Measurements from ENCODE around the gene ZNF423. TPM values are rescaled to one million over a fixed set of nuclear protein-coding genes. Genes with fewer than 3 reads are reported as not detected.

Gene ZNF423
- total RNA-seq, 1 donor from 2014 or later, result 8.8 TPM

DNA sequence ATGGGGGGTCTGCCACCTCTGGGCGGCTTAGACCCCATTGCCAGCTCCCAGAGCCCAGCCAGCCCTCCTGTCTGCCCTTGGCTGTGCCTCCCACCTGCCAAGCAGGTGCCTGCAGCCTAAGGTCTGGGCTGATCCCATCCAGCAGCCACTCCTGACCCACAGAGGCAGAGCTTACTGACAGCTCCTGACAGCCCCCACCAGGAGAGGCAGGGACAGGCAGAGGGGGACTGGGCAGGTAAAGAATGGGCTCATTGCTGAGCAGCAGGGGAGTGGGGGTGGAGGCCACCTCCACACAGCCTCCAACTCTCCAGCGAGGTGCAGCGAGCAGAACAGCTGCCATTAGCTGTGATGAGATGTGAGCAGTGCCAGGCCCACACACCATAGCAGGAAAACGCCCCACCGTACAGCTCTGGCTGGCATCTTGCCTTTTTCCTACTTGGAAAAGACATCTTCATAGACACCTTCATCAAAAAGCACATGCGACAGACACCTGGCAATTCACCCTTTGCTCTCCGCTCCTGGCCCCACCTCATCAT, 317.9 kb downstream of the ZNF423 start:
- DNase-seq (ENCODE audit: missing footprints), result no peak
- intact Hi-C loops (cut with DNase I), result no loop called here
- ATAC-seq, result no peak

DNA sequence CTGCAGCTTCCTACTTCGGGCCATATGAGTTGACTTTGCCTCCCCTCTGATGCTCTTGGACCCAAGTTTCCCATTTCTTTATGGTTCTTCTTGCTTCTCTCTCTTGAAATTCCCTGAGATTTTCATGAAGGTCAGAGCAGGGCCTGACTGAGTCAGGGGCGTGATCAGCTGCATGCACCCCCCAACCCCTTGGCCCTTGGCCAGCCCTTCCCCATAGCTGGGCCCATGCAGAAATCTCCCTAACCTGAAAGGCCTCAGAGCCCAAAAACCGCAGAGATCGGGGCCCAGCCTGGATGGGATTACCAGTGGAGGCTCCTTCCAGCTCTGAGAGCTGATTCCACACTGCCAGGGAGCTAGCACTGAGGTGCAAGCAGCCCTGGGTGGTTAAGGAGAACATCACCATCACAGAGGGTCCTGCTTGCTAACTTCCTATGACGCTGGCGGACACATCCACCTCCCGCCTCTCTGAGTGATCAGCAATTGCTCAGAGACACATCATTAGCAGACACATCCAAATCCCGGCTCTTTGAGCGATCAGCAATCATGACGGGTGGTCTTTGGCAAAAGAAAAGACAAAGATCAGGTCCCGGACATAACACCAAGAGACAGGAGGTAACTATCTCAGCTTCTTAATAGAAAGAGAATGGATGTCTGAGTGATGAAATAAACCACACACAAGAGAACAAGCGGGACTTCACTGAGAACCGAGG, 320.9 kb downstream of the ZNF423 start:
- ATAC-seq, result no peak
- intact Hi-C loops (cut with DNase I), result no loop called here
- DNase-seq (ENCODE audit: missing footprints), result no peak

DNA sequence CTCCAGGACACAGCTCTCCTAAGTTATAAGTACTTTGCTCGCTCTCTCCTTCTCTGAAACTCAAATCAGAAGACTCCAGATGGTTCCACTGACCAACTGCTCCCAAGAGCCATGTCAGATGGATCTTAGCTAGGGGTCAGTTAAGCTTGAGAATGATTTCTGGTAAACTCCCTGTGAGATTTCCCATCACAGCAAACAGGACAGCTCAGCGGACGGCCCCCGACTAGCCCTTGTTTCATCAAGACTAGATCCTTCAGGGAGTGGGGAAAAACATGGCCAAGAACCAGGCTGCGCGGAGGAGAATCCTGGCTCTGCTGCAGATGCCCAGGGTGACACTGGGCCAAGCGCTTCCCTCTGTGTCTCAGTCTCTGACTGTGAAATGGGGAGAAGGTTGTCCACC, 322.5 kb downstream of the ZNF423 start:
- no peak for DNase-seq (ENCODE audit: missing footprints)
- no peak for ATAC-seq
- intact Hi-C loops (cut with DNase I), result no loop called here

DNA sequence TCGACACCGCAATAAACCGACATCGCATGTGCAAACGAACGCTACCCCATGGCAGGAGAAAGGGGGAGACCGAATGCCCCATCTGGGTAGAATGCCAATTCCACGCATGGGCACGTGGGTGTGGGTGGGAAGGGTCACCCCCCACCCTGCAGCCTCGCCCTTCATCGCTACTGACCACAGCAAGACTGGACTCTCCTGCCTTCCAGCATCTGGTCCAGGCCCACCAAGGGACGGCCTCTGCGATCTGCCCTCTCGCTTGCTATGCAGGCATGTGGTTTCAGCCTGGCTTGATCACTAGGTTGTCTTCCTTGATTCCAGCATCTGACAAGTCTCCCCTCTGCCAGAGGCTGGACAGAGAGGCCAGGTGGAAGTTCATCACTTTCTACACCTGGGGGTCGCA, 323.0 kb downstream of the ZNF423 start:
- no peak for DNase-seq (ENCODE audit: missing footprints)
- intact Hi-C loops (cut with DNase I), result no loop called here
- ATAC-seq, result no peak

DNA sequence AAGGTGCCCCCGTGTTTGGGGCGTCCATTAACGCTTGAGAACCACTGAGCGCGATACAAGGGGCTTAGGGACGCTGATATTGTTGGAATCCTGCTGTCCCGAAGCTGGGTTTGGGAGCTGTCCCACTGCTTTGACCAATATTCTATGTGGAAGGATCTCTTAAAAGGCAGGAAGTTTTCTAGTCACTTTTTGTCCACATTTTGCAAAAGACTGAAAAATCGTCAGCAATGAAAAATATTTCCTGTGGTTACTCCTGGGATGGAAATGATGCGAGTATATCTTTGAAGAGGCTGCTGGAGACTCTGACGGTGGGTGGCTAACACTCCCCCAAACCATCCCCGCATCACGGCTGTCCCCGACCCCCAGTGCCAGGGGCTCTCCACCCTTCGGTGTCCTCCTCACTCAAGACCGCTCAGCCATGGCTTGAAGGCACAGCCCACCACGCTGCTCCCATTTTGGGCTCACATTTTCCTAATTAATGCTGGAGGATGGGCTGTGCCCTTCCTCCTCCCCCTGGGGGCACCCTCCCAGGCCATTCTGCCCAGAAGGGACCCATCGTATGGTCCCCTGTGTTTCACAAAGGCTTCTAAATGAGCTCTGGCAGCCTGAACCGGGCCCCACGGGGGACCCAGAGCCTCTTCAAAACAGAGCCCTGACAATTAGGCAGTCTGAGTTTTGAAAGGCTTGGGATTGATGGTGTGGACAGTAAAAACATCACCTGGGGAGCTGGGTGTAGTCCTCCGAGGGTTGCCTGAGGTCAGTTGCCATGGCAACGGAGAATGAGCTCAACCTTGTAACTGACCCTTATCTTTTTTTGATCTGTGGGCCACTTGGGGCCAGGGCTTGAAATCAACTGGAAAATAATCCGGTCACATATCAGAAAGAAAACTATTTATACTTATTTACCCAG, 323.7 kb downstream of the ZNF423 start:
- ATAC-seq, result no peak
- no peak for DNase-seq (ENCODE audit: missing footprints)
- intact Hi-C loops (cut with DNase I), result no loop called here

DNA sequence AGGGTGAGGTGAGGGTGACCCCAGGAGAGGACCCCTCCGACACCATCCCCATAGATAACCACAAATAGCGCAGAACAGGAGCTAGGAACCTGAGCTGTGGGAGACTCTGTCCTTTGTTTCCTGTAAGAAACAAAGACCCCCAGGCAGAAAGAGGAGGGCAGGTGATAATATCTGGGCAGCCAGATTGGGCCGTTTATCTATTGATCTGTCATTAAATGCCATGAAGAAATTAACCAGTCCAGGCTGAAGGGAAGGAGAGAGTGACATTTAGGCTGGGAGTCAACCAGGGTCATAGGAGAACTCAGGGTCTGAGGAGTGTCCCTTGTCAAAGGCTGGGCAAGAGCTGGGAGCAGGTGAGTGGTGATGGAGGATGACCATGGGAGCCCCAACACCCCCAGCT, 324.5 kb downstream of the ZNF423 start:
- DNase-seq (ENCODE audit: missing footprints) (no peak), ATAC-seq (no peak)
- intact Hi-C loops (cut with DNase I), result no loop called here

DNA sequence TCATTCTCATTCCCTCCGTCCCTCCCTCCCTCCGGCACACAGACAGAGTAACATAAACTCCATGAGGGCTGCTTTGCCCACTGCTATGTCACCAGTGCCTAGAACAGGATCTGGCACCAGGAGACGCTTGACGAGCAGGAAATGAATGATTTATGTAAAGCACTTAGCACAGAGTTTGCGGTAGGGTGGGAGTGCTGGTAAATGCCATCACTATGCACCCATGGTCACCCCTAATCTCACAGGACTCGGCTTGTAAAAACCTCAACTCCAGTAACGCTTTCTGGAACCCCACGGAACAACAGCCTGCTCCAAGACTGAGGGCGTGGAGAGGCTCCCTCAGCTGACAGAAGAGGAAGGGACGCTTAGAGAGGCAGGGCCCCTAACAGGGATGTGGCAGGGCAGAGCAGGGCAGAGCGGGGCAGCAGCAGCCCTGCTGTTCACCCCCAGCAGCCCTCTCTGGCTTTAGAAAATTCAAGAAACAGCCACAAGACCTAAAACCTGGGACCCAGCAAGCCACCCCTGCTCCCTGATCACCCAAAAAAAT, 325.4 kb downstream of the ZNF423 start:
- ATAC-seq, result no peak

DNA sequence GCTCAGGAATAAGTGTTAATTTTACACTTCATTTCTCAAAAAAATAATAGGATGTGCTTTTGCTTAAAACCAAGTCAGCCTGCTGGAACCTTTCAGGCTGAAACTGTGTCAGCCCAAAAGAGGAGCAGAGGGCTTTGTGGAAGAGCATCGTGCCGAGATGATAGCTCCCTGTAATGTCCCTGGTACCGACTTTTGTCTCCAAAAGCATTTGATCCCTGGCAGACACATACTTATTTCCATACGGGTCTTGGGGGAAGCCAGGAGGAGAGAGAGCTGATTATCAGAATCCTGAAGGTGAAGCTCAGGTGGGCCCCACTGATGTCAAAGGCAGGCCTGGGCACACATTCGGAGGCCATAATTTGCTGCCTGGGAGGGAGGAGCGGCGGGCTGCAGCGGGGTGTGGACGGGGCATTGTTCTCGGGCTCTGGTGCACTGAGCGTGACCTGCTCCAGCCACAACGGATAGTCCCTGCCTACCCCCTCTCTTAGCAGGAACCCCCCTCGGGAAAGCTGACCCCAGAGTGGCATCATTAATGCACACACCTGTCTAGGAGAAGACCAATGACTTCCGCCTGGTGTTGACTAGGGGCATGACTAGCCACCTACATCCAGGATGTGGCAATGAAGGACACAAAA, 326.4 kb downstream of the ZNF423 start:
- ATAC-seq (no peak), DNase-seq (ENCODE audit: missing footprints) (no peak)
- intact Hi-C loops (cut with DNase I), result no loop called here

More for the DNA sequence above, 325.4 kb downstream of the ZNF423 start:
- intact Hi-C loops (cut with DNase I), result no loop called here
- DNase-seq (ENCODE audit: missing footprints), result no peak

DNA sequence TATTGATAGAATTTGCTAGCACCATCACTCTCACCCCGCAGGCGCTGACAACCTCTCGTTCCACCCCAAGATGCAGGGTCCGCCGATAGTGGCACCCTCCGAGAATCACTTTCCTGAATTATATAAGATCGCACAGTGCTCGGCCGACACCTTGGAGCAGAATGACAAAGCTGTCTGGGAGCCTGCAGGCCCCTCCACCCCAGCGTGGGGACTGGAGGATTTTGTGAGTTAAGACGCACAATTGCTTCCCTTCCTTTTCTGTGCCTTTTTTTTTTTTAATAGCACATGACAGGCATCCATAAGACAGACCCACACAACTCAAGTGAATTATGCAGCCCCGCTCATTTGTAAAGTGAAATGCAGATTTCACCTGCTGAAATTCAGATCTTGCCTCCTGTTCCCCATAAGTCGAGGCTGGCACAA, 327.0 kb downstream of the ZNF423 start:
- ATAC-seq, result no peak
- intact Hi-C loops (cut with DNase I), result no loop called here
- no peak for DNase-seq (ENCODE audit: missing footprints)

DNA sequence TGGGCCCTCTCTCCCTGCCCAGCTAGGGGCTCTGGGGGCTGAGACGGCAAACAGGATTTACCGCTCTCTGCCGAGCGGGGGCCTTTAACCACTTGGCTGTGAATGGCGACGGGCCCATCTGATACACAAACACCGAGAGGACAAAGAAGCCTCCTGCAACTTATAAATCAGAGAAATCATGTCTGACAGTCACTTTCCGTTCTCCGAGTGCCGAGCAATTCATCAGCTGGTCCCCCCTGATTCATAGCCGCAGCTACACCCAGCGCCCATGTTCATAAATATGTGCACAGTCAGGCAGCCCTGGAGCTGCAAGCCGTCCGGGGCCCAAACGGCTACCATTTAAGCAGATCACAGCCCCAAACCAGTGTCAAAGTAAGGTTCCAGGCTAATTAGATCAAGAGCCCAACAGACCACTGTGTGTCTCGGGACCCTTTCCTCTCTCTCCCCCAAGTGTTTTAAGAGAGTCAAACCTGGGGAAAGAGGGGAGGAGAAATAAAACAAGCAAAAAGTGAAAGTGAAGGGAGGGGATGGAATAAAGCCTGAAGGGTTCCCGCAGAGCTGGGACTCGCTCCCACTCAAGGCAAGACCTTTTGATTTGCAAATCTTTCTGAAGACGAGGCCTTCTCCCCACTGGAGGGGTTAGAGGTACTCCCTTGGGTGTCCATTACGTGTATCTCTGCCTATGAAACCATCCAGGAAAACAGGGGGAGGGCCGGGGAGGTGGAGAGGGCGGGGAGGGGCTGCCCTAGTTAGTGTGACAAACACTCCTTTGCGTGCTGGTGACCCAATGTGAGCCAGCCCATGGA, 327.6 kb downstream of the ZNF423 start:
- ATAC-seq (no peak), DNase-seq (ENCODE audit: missing footprints) (no peak)
- intact Hi-C loops (cut with DNase I), result no loop called here

DNA sequence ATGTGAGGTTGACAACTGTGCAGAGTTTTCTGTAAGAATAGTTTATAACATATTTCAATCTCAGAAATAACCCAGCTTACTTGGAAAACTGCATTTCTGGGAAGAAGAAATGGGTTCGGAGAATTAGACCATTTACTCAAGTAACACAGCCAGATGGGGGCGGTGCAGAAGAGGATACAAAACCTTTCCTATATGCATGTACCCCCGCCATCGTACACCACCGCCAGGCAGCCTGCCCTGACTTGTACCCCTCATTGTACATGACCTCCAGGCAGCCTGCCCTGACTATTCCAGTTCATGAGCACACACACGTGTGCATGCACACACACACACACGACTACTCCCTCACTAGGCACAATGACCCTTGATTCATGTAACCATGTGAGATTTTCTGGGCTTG, 328.3 kb downstream of the ZNF423 start:
- no peak for DNase-seq (ENCODE audit: missing footprints)
- intact Hi-C loops (cut with DNase I), result no loop called here
- ATAC-seq, result no peak

DNA sequence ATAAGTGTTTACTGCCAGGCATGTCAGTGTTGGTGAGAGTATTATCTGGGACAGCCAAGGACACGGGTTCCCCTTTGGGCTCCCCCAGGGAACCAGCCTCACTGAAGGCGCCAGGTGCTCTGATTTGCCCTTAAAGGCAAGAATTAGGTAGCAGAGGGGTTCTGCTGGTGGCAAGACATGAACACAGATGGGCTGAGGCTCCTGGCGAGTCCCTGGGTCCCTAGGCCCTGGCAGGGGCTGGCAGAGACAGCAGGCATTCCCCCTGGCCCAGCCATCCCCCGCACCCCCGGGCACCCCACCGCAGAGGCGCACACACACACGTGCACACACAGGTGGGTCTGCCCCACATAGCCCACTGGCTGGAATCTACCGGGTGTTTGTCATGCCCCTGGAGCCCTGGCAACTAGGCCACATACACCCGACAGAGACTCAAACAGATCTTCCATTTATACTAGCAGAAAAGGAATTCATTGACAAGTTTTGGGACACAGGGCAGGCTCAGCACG, 329.0 kb downstream of the ZNF423 start:
- DNase-seq (ENCODE audit: missing footprints) (no peak), ATAC-seq (no peak)
- intact Hi-C loops (cut with DNase I), result no loop called here

DNA sequence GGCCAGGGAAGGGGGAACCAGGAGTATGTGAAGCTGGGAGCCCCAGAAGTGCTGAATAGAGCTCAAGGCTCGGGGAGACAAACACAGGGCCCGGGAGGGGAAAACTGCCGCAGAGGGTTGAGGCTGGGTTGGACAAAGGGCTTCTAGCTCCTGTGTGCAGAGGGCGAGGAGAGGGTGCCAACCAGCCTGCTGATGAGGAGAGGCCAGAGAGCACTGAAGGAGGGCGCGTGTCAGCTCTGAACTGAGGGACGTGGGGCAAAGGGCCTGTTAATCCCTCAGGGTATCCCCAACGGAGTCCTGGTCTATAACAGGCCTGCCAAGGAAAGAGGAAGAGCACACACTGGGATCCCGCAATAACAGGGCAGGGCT, 331.0 kb downstream of the ZNF423 start:
- ATAC-seq (no peak), DNase-seq (ENCODE audit: missing footprints) (no peak)
- intact Hi-C loops (cut with DNase I), result no loop called here

DNA sequence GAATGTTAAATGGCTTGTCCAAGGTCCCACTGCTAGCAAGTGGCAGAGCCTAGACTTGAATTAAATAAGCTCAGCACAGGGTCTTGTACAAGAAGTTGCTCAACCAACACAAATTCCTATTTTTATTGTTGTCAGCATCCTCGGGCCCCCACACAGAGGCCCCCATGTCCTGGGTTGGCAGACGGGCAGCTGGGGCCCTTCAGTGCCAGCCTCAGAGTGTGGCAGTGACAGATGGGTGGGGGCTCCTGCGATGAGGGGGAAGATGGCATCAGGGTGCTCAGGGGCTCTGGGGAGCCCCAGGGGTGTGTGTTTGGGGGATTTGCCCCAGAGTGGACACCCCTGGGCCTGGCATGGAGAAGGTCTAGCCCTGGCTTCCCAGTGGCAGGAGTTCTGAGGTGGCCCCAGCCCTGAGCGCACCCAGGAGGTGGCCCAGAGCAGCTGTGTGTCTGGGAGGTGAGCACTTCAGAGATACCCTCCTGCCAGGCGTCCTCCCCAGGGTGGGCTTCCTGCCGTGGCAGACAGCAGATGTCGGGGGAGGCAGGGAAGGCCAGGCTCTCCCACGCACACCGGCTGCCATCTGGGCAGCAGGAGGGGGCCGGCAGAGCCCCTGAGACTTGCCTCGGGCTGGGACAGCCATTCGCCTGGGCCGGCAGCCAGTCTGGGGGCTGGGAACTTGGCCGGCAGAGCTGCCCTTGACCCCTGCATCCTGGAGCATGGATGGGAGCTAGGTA, 331.5 kb downstream of the ZNF423 start:
- no peak for DNase-seq (ENCODE audit: missing footprints)
- intact Hi-C loops (cut with DNase I), result no loop called here
- no peak for ATAC-seq

DNA sequence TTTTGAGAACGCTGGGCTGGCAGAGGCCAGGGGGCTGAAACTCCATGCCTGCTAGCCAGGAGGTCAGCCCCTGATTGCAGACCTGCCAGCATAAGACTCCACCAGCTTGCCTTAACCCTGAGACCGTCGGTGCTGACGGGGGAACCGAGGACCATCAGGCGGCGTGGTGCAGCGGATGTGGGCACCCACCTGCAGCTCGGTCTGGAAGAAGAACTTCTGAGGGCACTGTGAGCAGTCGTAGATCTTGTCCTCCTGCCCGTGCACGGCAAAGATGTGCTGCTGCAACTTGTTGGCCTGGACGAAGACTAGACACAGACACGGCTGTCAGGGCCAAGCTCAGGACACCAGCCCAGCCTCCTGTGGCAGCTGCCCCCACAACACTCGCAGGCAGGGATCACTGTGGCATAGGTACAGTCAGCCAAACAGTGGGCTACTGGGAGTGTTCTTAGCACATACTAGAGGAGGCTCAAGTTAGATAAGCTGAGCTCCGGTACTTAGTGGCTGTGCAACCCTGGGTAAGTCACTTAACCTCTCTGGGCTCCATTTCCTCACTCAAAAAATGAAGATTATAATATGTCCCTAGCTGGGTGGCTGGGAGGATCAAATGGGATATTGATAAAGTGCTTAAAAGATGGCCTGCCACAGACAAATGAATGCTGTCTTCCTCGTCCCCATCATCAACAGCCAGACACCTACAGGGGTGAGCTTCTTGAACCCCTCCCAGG, 332.3 kb downstream of the ZNF423 start:
- DNase-seq (ENCODE audit: missing footprints), result no peak
- intact Hi-C loops (cut with DNase I), result no loop called here
- ATAC-seq, result no peak

DNA sequence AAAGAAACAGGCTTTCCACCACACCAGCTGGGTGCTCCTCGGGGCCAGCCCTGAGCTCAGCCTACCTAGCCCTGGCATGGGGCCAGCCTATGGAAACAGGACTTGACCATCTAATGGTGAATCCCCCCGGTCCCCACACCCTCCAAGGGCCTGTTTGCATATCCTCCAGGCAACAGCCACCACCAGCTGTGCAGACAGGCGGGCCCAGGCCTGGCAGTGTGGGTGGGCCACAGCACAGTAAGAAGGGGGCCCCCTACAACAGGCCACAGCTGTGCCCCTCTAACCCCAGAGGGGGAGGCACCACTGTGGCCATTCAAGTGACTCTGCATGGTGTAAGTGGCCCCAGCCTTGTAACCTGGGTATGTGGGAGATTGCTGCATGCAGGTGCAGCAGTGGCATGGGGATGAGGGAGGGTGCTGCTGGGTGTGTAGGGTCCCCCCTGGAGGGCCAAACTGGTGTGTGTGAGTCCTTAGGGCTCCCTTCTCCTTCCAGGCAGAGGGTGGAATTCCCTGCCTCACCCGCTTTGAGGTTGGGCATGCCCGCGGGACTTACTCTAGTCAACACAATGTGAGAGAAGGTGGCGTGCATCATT, 334.1 kb downstream of the ZNF423 start:
- DNase-seq (ENCODE audit: missing footprints) (no peak), ATAC-seq (no peak)
- intact Hi-C loops (cut with DNase I), result no loop called here
